ENCODE data around the gene THSD4.

DNA sequence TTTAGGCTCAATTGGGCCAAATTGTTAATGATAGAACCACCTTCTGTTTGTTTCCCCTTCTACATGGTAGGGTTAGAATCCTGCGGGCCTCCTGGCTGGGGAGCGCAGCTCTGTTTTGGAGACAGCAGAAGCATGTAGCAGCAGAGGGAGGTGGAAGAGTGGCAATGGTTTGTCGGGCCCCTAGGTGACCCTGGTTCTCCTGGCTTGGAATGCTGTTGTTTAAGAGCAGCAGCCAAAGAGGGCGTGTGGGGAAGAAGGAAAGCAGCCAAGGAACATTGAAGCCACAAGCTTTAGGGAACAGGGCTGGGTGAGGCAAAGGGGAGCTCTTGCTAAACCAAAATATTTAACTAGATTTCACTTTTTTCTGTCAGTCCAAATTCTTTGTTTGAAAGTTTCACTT lies 481.4 kb downstream of the THSD4 start:
- TF ChIP-seq, protein P1, sequence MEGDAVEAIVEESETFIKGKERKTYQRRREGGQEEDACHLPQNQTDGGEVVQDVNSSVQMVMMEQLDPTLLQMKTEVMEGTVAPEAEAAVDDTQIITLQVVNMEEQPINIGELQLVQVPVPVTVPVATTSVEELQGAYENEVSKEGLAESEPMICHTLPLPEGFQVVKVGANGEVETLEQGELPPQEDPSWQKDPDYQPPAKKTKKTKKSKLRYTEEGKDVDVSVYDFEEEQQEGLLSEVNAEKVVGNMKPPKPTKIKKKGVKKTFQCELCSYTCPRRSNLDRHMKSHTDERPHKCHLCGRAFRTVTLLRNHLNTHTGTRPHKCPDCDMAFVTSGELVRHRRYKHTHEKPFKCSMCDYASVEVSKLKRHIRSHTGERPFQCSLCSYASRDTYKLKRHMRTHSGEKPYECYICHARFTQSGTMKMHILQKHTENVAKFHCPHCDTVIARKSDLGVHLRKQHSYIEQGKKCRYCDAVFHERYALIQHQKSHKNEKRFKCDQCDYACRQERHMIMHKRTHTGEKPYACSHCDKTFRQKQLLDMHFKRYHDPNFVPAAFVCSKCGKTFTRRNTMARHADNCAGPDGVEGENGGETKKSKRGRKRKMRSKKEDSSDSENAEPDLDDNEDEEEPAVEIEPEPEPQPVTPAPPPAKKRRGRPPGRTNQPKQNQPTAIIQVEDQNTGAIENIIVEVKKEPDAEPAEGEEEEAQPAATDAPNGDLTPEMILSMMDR (IDR thresholded peaks at IDR 0.05): no peak
- no peak for TF ChIP-seq BHLHE40 (IDR thresholded peaks at IDR 0.05; ENCODE audit: low read depth, low read length)
- no peak for TF ChIP-seq JUN (IDR thresholded peaks at IDR 0.05)

All from A549 (cell line).